Measurements from ENCODE around the gene LETMD1. TPM values are rescaled to one million over a fixed set of nuclear protein-coding genes. Genes with fewer than 3 reads are reported as not detected.

The LETMD1 gene
- total and polyA plus RNA-seq, 9 of the 15 experiments (the other 6 are each of a cell fraction or from before 2014, with no cell fraction given), result 58.7 to 163 (median 75.4) TPM

DNA sequence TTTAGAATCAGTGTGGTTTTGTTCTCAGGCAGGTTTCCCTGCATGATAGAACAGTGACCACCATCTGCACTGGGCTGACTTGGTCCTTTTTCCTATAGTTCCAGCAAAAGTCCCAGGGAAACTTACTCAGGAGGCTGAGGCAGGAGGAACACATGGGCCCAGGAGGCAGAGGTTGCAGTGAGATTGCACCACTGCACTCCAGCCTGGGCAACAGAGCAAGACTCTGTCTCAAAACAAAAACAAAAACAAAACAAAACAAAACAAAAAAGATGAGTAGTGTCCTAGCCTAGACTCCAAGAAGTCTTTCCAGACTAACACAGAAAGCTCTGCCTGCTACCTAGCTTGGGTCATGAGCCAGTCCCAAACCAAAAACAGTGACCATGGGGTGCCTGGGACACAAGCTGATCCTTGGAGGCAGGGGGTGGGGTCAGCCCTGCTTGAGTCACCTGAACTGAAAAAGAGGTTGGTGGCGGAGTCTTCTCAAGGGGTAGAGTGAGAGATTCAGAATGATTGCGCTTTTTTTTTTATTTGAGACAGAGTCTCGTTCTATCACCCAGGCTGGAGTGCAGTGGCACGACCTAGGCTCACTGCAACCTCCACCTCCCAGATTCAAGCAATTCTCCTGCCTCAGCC, 14.6 kb upstream of the LETMD1 start:
- H3K79me2 ChIP-seq (ENCODE audit: control insufficient read depth, insufficient read depth, low read length), result no peaks in the 10 kb centered on the region
- no peak overlapping the region for H3K4me3 ChIP-seq
- H3K9me1 ChIP-seq (ENCODE audit: control insufficient read depth, insufficient read depth, low read length), result no peaks in the 10 kb centered on the region
- BruUV-seq (replicated peaks), result no TSS peak
- H3K27ac ChIP-seq (ENCODE audit: extremely low read depth, low read depth, low read length), result peak overlapping the region; percentile 66; the same call in 2 of the 3 replicates
- CTCF ChIA-PET (ENCODE audit: low intra/inter-chr PET ratio), result interaction anchor here (0.6 kb wide), 1 partner anchor 160 kb away, joined by 3 read pairs; no protein-coding TSS in a partner anchor
- POLR2A ChIA-PET, result interaction anchor here (0.5 to 1.5 kb wide), 5 partner anchors 7 to 322 kb away, joined by 3 to 5 read pairs (median 3); partner anchors contain the start of gene CSRNP2
- intact Hi-C loops (cut with micrococcal nuclease) (no loop called here), in situ Hi-C loops (cut with MboI) (no loop called here)
- ATAC-seq (peak; percentile 59), DNase-seq (ENCODE audit: extremely low read depth in 1 of 4, low spot score in 3 of 4) (peak in 1 of 4 experiments; percentile 24), FAIRE-seq (no peak)
- H2AFZ ChIP-seq (ENCODE audit: low read depth, low read length), result peak overlapping the region; percentile 83
- H3K27me3 ChIP-seq (ENCODE audit: control insufficient read depth in 2 of 2, insufficient read depth in 2 of 2, low read length in 2 of 2), result no peaks in the 10 kb centered on the region
- WGBS (ENCODE audit: insufficient coverage, low coverage, missing lambda C conversion rate), result 83% methylated on average over 2 of the region's 4 CpGs
- H3K4me2 ChIP-seq (ENCODE audit: insufficient read depth, low read length), result peak overlapping the region; percentile 48; the same call in 1 of the 2 replicates
- H3K9me3 ChIP-seq (replicated peaks; ENCODE audit: control insufficient read depth, insufficient read depth, low read depth, low read length), result no peaks in the 10 kb centered on the region
- H4K20me1 ChIP-seq (replicated peaks; ENCODE audit: control insufficient read depth, insufficient read depth, low read length), result no peaks in the 10 kb centered on the region
- no peaks in the 10 kb centered on the region for H3K36me3 ChIP-seq (ENCODE audit: control insufficient read depth, insufficient read depth, low read length)
- peaks cover 6 to 12% of the 10 kb centered on the region in 2 experiments; a peak in 3 of 5 replicates for H3K4me1 ChIP-seq (replicated peaks in 1 of 2; ENCODE audit: control insufficient read depth in 2 of 2, insufficient read depth in 2 of 2, low read length in 2 of 2)
- peak overlapping the region; percentile 10 to 31; a peak in 3 of 4 replicates for H3K9ac ChIP-seq (ENCODE audit: insufficient read depth in 1 of 2, low read depth in 2 of 2, low read length in 2 of 2)
- 0 out of 2 replicates have a peak, but pooled peaks have one; percentile 9 for TF ChIP-seq SMARCE1 (IDR thresholded peaks at IDR 0.05)
- peak; percentile 71 for TF ChIP-seq BCOR (IDR thresholded peaks at IDR 0.05)
- no peak for TF ChIP-seq PHF8 (IDR thresholded peaks at IDR 0.05; ENCODE audit: borderline replicate concordance, low read length)
- TF ChIP-seq CXXC5 (CRISPR knock-in tag; IDR thresholded peaks at IDR 0.05), result no peak
- TF ChIP-seq MECOM (CRISPR knock-in tag; IDR thresholded peaks at IDR 0.05), result no peak
- TF ChIP-seq HMGN3 (IDR thresholded peaks at IDR 0.05; ENCODE audit: borderline replicate concordance, extremely low read depth, insufficient read length, low read depth, low read length), result no peak
- TF ChIP-seq ZNF830 (CRISPR knock-in tag; IDR thresholded peaks at IDR 0.05), result no peak
- no peak for TF ChIP-seq ZBTB17 (CRISPR knock-in tag; IDR thresholded peaks at IDR 0.05)
- no peak for TF ChIP-seq HDAC6 (IDR thresholded peaks at IDR 0.05; ENCODE audit: low read depth, low read length)
- TF ChIP-seq, protein P1, sequence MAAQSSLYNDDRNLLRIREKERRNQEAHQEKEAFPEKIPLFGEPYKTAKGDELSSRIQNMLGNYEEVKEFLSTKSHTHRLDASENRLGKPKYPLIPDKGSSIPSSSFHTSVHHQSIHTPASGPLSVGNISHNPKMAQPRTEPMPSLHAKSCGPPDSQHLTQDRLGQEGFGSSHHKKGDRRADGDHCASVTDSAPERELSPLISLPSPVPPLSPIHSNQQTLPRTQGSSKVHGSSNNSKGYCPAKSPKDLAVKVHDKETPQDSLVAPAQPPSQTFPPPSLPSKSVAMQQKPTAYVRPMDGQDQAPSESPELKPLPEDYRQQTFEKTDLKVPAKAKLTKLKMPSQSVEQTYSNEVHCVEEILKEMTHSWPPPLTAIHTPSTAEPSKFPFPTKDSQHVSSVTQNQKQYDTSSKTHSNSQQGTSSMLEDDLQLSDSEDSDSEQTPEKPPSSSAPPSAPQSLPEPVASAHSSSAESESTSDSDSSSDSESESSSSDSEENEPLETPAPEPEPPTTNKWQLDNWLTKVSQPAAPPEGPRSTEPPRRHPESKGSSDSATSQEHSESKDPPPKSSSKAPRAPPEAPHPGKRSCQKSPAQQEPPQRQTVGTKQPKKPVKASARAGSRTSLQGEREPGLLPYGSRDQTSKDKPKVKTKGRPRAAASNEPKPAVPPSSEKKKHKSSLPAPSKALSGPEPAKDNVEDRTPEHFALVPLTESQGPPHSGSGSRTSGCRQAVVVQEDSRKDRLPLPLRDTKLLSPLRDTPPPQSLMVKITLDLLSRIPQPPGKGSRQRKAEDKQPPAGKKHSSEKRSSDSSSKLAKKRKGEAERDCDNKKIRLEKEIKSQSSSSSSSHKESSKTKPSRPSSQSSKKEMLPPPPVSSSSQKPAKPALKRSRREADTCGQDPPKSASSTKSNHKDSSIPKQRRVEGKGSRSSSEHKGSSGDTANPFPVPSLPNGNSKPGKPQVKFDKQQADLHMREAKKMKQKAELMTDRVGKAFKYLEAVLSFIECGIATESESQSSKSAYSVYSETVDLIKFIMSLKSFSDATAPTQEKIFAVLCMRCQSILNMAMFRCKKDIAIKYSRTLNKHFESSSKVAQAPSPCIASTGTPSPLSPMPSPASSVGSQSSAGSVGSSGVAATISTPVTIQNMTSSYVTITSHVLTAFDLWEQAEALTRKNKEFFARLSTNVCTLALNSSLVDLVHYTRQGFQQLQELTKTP (IDR thresholded peaks at IDR 0.05; ENCODE audit: low read depth in 1 of 2, partially characterized antibody in 2 of 2), result no peak
- TF ChIP-seq, protein P2, sequence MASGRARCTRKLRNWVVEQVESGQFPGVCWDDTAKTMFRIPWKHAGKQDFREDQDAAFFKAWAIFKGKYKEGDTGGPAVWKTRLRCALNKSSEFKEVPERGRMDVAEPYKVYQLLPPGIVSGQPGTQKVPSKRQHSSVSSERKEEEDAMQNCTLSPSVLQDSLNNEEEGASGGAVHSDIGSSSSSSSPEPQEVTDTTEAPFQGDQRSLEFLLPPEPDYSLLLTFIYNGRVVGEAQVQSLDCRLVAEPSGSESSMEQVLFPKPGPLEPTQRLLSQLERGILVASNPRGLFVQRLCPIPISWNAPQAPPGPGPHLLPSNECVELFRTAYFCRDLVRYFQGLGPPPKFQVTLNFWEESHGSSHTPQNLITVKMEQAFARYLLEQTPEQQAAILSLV (tag; IDR thresholded peaks at IDR 0.05), result 0 out of 2 replicates have a peak, but pooled peaks have one; percentile 44
- TF ChIP-seq ZNF133 (CRISPR knock-in tag; IDR thresholded peaks at IDR 0.05), result no peak
- no peak for TF ChIP-seq ERF (CRISPR knock-in tag; IDR thresholded peaks at IDR 0.05)
- TF ChIP-seq NCOA4 (IDR thresholded peaks at IDR 0.05; ENCODE audit: partially characterized antibody), result no peak
- no peak for TF ChIP-seq NFIX (CRISPR knock-in tag; IDR thresholded peaks at IDR 0.05; ENCODE audit: low read depth)

Measured in K562 (cell line).